ENCODE measurements around the gene EFCAB14.
"Not testable (repeated sequence)": the region's sequence is repeated elsewhere in the genome, so short reads cannot be mapped to it uniquely, and the experiment has no call there.

The EFCAB14 gene

DNA sequence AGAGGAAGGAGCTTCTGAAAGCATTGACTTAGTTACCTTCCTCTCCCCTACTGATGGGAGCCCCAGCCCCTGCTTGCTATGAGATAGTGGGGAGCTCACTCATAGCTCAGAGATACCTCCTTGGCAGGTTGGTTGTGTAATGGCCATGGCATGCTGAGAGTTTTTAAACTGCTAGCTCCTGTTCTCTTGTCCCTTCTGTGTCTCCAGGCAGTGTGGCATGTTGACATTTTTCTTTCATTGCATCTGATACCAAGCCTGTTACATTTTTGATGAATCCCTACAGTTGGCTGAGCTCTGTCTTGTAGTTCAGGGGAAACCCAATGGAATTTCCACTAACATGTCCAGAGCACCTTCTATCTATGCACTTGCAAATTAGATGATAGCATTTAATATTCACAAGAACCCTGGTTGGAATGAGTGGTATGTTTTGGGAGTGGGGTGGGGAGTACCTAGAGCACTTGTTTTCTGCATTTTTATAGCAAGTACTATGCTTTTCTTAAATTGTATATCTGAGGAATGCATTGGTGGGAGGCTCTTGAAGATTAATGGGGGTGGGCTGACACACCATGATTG lies 39.1 kb upstream of the EFCAB14 start:
- TF ChIP-seq, protein P1, sequence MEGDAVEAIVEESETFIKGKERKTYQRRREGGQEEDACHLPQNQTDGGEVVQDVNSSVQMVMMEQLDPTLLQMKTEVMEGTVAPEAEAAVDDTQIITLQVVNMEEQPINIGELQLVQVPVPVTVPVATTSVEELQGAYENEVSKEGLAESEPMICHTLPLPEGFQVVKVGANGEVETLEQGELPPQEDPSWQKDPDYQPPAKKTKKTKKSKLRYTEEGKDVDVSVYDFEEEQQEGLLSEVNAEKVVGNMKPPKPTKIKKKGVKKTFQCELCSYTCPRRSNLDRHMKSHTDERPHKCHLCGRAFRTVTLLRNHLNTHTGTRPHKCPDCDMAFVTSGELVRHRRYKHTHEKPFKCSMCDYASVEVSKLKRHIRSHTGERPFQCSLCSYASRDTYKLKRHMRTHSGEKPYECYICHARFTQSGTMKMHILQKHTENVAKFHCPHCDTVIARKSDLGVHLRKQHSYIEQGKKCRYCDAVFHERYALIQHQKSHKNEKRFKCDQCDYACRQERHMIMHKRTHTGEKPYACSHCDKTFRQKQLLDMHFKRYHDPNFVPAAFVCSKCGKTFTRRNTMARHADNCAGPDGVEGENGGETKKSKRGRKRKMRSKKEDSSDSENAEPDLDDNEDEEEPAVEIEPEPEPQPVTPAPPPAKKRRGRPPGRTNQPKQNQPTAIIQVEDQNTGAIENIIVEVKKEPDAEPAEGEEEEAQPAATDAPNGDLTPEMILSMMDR (IDR thresholded peaks at IDR 0.05; ENCODE audit: low read depth, low read length): no peak
- no peak for DNase-seq (ENCODE audit: extremely low read depth, low read depth)

DNA sequence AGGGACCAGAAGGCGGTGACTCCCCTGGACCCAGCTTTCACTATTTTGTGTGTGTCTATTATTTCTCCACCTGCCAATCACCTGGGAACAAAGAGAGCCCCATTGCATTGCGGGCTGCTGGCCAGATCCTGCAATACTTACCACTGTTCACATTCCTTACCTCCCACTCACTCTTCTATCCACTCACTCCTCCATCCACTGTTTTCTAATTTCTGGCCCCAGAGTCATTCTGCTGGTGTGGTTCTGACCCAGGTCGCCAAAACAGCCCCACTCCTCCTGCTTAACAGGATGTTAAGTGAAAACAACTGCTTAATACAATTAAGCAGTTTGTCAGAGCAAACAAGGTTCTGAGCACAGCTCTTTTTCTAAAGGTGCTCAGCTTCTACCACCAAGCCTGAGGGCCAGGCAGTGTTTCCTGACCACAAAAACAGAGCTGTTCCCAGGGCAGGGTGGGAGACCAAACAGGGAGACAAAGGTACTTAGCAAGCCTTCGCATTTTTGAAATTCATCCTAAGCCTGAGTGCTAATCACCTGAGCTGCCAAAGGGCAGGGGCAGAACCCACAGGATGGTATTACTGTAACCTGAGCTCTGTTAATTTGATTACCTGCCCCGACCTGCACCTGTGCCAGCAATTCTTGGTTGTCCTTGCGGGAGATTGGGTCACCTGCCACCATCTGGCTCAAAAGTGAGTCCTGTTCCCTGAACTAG lies 38.5 kb upstream of the EFCAB14 start:
- DNase-seq (ENCODE audit: extremely low read depth, low read depth): no peak
- TF ChIP-seq, protein P1 (IDR thresholded peaks at IDR 0.05; ENCODE audit: low read depth, low read length): no peak

DNA sequence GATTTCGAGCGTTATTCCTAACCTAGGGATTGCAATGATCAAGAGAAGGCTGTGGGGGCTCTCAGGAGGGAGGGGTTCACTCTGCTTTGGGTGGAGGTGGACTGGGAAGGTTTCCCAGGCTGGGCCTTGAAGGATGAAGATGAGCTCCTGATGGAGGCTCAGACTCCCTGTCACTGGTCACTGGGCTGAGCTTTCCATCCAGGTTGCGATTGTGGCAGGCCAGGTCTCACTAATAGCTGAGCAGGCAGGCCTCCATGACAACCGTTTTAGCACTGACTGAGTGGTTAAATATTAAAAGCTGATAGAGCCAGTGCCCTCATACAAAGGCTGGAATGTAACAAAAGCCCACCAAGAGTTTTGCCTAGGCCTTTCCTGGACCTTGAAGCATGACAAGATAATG lies 36.2 kb upstream of the EFCAB14 start:
- TF ChIP-seq, protein P1 (IDR thresholded peaks at IDR 0.05; ENCODE audit: low read depth, low read length): no peak
- DNase-seq (ENCODE audit: extremely low read depth, low read depth): no peak

DNA sequence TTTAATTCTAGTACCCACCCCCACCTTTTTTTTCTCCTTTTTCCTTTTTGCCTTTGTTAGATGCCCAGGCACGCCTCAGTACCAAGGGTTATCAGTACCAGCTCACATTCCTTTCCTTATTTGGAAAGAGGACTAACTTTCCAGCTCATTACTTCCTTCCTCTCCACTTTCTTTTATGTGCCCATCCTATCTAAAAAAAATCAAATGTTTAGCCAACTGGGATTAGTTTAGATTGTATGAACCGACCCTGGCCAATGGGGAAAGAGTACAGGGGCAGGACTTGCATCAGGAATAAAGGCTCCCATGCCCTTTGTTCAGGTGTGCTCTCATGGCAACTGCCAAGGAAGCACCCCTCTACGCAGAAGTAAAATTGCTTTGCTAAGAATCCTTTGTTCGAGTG lies 35.8 kb upstream of the EFCAB14 start:
- not testable (repeated sequence) for DNase-seq (ENCODE audit: extremely low read depth, low read depth)

DNA sequence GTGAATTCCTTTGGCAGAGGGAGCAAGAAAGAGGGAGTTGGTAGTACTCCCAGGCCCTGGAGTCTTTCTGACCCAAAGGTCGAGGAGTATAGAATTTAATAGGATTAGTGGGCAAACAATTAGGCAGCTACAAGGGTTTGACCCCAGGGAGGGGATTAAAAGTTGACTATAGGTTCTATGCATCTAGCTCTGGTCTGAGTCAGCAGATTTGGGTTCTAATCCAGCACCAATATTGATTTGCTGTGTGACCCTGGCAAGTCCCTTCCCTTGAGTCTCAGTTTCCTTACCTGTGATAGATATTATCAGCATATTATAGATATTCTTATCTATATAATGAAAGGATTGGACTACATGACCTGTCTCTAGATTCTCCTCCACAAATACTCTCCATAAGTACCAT lies 35.1 kb upstream of the EFCAB14 start:
- TF ChIP-seq, protein P1 (IDR thresholded peaks at IDR 0.05; ENCODE audit: low read depth, low read length): no peak
- DNase-seq (ENCODE audit: extremely low read depth, low read depth): no peak

DNA sequence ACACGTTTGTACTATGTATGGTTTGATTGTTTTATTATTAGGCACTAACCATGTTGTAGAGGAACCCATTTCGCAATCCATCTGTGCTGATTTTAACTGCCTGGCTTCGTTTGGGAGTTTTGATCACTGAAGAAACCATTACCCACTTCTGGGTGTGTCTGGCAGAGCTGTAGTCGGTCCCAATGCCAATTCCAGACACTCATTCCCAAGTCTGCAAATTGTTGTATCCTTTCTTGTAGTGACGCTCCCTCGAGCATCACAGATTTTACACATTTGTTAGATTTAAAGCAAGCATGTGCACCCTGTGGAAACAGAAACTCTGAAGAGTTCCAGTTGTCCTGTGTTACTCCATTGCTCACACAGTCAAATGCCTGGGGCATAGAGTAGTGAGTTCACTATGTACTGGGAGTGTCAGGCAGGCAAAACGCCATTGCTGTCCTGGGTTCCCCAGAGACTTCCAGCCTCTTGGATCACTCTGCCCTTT lies 31.0 kb upstream of the EFCAB14 start:
- TF ChIP-seq, protein P1 (IDR thresholded peaks at IDR 0.05; ENCODE audit: low read depth, low read length): no peak
- no peak for DNase-seq (ENCODE audit: extremely low read depth, low read depth)

DNA sequence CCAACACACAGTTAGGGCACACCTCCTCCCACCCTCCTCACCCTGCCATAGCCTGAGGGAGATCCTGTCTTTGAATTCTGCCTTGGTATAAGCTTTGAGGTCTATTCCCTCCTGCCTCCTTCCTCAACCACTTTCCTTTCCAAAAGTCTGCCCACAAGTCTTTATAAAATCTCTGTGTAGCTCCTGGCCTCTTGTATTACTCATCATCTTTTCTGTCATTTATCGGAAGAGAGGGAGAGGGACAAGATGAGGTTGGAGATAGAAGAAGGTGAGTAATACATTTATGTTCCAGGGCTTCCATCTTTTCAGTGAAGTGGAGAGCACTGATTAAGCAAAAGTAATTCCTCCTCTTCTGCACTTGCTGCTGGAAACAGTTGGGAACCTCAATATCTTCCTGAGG lies 30.5 kb upstream of the EFCAB14 start:
- no peak for DNase-seq (ENCODE audit: extremely low read depth, low read depth)
- TF ChIP-seq, protein P1 (IDR thresholded peaks at IDR 0.05; ENCODE audit: low read depth, low read length): no peak

Data from AG09319 (cell line).